ENCODE results near the gene UST. TPM values are rescaled to one million over a fixed set of nuclear protein-coding genes. Genes with fewer than 3 reads are reported as not detected.

Gene UST
- total RNA-seq, 6 experiments from 2014 or later, result 0.44 to 1.9 (median 0.91) TPM

- no peaks in the 10 kb centered on the region for H3K4me1 ChIP-seq
- DNase-seq, result no peak
- no peak overlapping the region for H3K4me3 ChIP-seq
- intact Hi-C loops (cut with DNase I), result loop anchor here in 1 of 2 donors (10.0 kb wide), 1 partner anchor 414 kb away; no protein-coding TSS in a partner anchor
- H3K9me3 ChIP-seq, result no peaks in the 10 kb centered on the region
- no peaks in the 10 kb centered on the region for H3K27me3 ChIP-seq
- ATAC-seq, result no peak
- H3K27ac ChIP-seq, result no peak overlapping the region
- no peak for TF ChIP-seq POLR2A (IDR thresholded peaks at IDR 0.05)
- TF ChIP-seq, protein P1, sequence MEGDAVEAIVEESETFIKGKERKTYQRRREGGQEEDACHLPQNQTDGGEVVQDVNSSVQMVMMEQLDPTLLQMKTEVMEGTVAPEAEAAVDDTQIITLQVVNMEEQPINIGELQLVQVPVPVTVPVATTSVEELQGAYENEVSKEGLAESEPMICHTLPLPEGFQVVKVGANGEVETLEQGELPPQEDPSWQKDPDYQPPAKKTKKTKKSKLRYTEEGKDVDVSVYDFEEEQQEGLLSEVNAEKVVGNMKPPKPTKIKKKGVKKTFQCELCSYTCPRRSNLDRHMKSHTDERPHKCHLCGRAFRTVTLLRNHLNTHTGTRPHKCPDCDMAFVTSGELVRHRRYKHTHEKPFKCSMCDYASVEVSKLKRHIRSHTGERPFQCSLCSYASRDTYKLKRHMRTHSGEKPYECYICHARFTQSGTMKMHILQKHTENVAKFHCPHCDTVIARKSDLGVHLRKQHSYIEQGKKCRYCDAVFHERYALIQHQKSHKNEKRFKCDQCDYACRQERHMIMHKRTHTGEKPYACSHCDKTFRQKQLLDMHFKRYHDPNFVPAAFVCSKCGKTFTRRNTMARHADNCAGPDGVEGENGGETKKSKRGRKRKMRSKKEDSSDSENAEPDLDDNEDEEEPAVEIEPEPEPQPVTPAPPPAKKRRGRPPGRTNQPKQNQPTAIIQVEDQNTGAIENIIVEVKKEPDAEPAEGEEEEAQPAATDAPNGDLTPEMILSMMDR (IDR thresholded peaks at IDR 0.05), result no peak
- H3K36me3 ChIP-seq, result no peaks in the 10 kb centered on the region
- 73% methylated on average over 3 of the region's 3 CpGs for WGBS (ENCODE audit: insufficient coverage, low coverage, low lambda C conversion rate, missing lambda C conversion rate)
Observed at GRCh38 chr6:149020319-149020718, 273.5 kb downstream of the UST start.

GRCh38 chr6:149024361-149024760 lies 277.5 kb downstream of the UST start:
- WGBS (ENCODE audit: insufficient coverage, low coverage, low lambda C conversion rate, missing lambda C conversion rate), result 46% methylated on average over 1 of the region's 1 CpG
- H3K4me1 ChIP-seq, result no peaks in the 10 kb centered on the region
- TF ChIP-seq, protein P1 (IDR thresholded peaks at IDR 0.05), result no peak
- no peak for TF ChIP-seq POLR2A (IDR thresholded peaks at IDR 0.05)
- H3K9me3 ChIP-seq, result no peaks in the 10 kb centered on the region
- no peaks in the 10 kb centered on the region for H3K36me3 ChIP-seq
- H3K27ac ChIP-seq, result no peak overlapping the region
- H3K4me3 ChIP-seq, result no peak overlapping the region
- no peak for ATAC-seq
- DNase-seq, result no peak
- H3K27me3 ChIP-seq, result no peaks in the 10 kb centered on the region
- intact Hi-C loops (cut with DNase I), result loop anchor here in 1 of 2 donors (10.0 kb wide), 1 partner anchor 410 kb away; no protein-coding TSS in a partner anchor

DNA sequence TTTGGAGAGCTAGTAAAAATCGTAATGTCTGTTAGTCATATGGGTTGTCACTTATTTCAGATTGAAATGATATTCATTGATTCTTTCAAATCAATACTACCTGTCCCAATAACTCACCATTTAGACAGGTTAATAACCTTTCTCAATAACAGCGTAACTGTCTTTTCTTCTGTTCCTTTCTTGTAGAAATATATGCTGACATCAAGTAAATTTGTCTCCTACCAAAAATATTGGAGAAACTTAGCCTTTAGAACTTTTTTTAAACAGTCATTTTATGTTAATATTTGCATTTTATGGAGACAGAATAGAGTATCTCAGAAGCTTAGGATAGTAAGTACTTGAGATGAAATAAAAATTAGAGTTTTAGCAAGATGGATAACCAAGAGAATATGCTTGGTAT lies 278.2 kb downstream of the UST start:
- no peaks in the 10 kb centered on the region for H3K27me3 ChIP-seq
- 64% methylated on average over 2 of the region's 2 CpGs for WGBS (ENCODE audit: insufficient coverage, low coverage, low lambda C conversion rate, missing lambda C conversion rate)
- no peaks in the 10 kb centered on the region for H3K9me3 ChIP-seq
- intact Hi-C loops (cut with DNase I), result loop anchor here in 1 of 2 donors (5.0 to 10.0 kb wide), 2 partner anchors 410 to 492 kb away; no protein-coding TSS in a partner anchor
- no peak for DNase-seq
- H3K27ac ChIP-seq, result no peak overlapping the region
- TF ChIP-seq, protein P1 (IDR thresholded peaks at IDR 0.05), result no peak
- TF ChIP-seq POLR2A (IDR thresholded peaks at IDR 0.05), result no peak
- no peaks in the 10 kb centered on the region for H3K36me3 ChIP-seq
- ATAC-seq, result no peak
- H3K4me1 ChIP-seq, result no peaks in the 10 kb centered on the region
- H3K4me3 ChIP-seq, result no peak overlapping the region

- TF ChIP-seq POLR2A (IDR thresholded peaks at IDR 0.05), result no peak
- TF ChIP-seq, protein P1 (IDR thresholded peaks at IDR 0.05), result peak; percentile 14 to 29 (median 16)
- no peaks in the 10 kb centered on the region for H3K36me3 ChIP-seq
- intact Hi-C loops (cut with DNase I), result loop anchor here in 1 of 2 donors (5.0 to 10.0 kb wide), 2 partner anchors 408 to 491 kb away; no protein-coding TSS in a partner anchor
- 49% methylated on average over 4 of the region's 4 CpGs for WGBS (ENCODE audit: insufficient coverage, low coverage, low lambda C conversion rate, missing lambda C conversion rate)
- H3K27ac ChIP-seq, result no peak overlapping the region
- H3K9me3 ChIP-seq, result no peaks in the 10 kb centered on the region
- DNase-seq (no peak), ATAC-seq (peak in 1 of 4 donors; percentile 27)
- no peaks in the 10 kb centered on the region for H3K4me1 ChIP-seq
- H3K27me3 ChIP-seq, result no peaks in the 10 kb centered on the region
- no peak overlapping the region for H3K4me3 ChIP-seq
Observed at GRCh38 chr6:149026530-149026942, 279.7 kb downstream of the UST start.

All from right lobe of liver (tissue), 6 donors.